ENCODE results near the gene PSMB9. TPM values are rescaled to one million over a fixed set of nuclear protein-coding genes. Genes with fewer than 3 reads are reported as not detected.

Gene PSMB9
- total RNA-seq, 1 donor, result 20.3 TPM

GRCh38 chr6:32814145-32814544 is 39.8 kb upstream of the PSMB9 start:
- H3K4me2 ChIP-seq (ENCODE audit: insufficient read depth, low read length), result no peak overlapping the region
- no peak overlapping the region for H3K27ac ChIP-seq (ENCODE audit: low read depth, low read length)
- TF ChIP-seq, protein P1, sequence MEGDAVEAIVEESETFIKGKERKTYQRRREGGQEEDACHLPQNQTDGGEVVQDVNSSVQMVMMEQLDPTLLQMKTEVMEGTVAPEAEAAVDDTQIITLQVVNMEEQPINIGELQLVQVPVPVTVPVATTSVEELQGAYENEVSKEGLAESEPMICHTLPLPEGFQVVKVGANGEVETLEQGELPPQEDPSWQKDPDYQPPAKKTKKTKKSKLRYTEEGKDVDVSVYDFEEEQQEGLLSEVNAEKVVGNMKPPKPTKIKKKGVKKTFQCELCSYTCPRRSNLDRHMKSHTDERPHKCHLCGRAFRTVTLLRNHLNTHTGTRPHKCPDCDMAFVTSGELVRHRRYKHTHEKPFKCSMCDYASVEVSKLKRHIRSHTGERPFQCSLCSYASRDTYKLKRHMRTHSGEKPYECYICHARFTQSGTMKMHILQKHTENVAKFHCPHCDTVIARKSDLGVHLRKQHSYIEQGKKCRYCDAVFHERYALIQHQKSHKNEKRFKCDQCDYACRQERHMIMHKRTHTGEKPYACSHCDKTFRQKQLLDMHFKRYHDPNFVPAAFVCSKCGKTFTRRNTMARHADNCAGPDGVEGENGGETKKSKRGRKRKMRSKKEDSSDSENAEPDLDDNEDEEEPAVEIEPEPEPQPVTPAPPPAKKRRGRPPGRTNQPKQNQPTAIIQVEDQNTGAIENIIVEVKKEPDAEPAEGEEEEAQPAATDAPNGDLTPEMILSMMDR (IDR thresholded peaks at IDR 0.05; ENCODE audit: extremely low read depth, low read depth, low read length), result no peak
- no peak overlapping the region for H3K4me3 ChIP-seq (ENCODE audit: insufficient read depth, low read length)
- H3K79me2 ChIP-seq (ENCODE audit: insufficient read depth, low read length), result no peaks in the 10 kb centered on the region
- H3K9me3 ChIP-seq (ENCODE audit: low read depth, low read length), result no peaks in the 10 kb centered on the region
- no peak for DNase-seq (ENCODE audit: insufficient read length, low spot score, missing footprints)
- no peaks in the 10 kb centered on the region for H3K36me3 ChIP-seq (ENCODE audit: insufficient read depth, low read length)
- H3K27me3 ChIP-seq (ENCODE audit: insufficient read depth, low read length), result no peaks in the 10 kb centered on the region
- H2AFZ ChIP-seq (ENCODE audit: low read length), result no peak overlapping the region
- H3K4me1 ChIP-seq (ENCODE audit: insufficient read depth, low read length), result peaks cover 10% of the 10 kb centered on the region
- no peaks in the 10 kb centered on the region for H4K20me1 ChIP-seq (ENCODE audit: insufficient read depth, low read length)

GRCh38 chr6:32815115-32815514 is 38.9 kb upstream of the PSMB9 start:
- Histone ChIP-seq H3K4me1 (ENCODE audit: insufficient read depth, low read length) (peaks cover 19% of the 10 kb centered on the region), H3K4me2 (ENCODE audit: insufficient read depth, low read length) (peak overlapping the region; percentile 40), H2AFZ (ENCODE audit: low read length) (peak overlapping the region; percentile 2), H3K36me3 (ENCODE audit: insufficient read depth, low read length) (no peaks in the 10 kb centered on the region), H4K20me1 (ENCODE audit: insufficient read depth, low read length) (no peaks in the 10 kb centered on the region), H3K4me3 (ENCODE audit: insufficient read depth, low read length) (no peak overlapping the region), H3K9me3 (ENCODE audit: low read depth, low read length) (no peaks in the 10 kb centered on the region), H3K27ac (ENCODE audit: low read depth, low read length) (peak overlapping the region; percentile 29), H3K27me3 (ENCODE audit: insufficient read depth, low read length) (no peaks in the 10 kb centered on the region), H3K79me2 (ENCODE audit: insufficient read depth, low read length) (no peaks in the 10 kb centered on the region)
- peak; percentile 27 for DNase-seq (ENCODE audit: insufficient read length, low spot score, missing footprints)
- TF ChIP-seq, protein P1 (IDR thresholded peaks at IDR 0.05; ENCODE audit: extremely low read depth, low read depth, low read length), result no peak

DNA sequence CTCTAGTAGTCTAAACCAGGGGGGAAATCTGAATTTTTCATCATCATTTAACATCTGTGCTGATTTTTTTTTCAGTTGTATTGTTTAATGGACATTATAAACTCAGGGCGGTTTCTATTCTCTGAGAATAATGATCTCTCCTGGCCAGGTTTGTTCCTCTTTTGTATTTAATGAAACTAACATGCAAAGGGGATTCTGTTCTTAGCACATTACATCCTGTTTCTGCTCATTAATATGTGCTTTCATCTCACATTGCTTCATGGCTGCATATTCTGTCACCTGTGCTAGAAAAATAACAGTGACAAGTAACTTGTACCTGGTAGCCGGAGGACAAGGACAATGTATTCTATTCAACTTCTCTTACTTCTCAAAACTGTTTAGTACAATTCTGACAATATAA is 38.0 kb upstream of the PSMB9 start:
- Histone ChIP-seq H2AFZ (ENCODE audit: low read length) (no peak overlapping the region), H3K27me3 (ENCODE audit: insufficient read depth, low read length) (no peaks in the 10 kb centered on the region), H3K4me3 (ENCODE audit: insufficient read depth, low read length) (no peak overlapping the region), H3K4me2 (ENCODE audit: insufficient read depth, low read length) (peak overlapping the region; percentile 40), H3K9me3 (ENCODE audit: low read depth, low read length) (no peaks in the 10 kb centered on the region), H3K27ac (ENCODE audit: low read depth, low read length) (no peak overlapping the region), H3K36me3 (ENCODE audit: insufficient read depth, low read length) (no peaks in the 10 kb centered on the region), H4K20me1 (ENCODE audit: insufficient read depth, low read length) (no peaks in the 10 kb centered on the region), H3K4me1 (ENCODE audit: insufficient read depth, low read length) (peaks cover 20% of the 10 kb centered on the region), H3K79me2 (ENCODE audit: insufficient read depth, low read length) (no peaks in the 10 kb centered on the region)
- DNase-seq (ENCODE audit: insufficient read length, low spot score, missing footprints), result no peak
- TF ChIP-seq, protein P1 (IDR thresholded peaks at IDR 0.05; ENCODE audit: extremely low read depth, low read depth, low read length), result no peak

GRCh38 chr6:32816746-32817204 is 37.2 kb upstream of the PSMB9 start, which contains the start of gene HLA-DOB:
Gene HLA-DOB, minus strand, starts transcription at chr6:32817002. Its CDS starts 51 bp downstream, at chr6:32816951.
- Histone ChIP-seq H3K4me1 (ENCODE audit: insufficient read depth, low read length) (peaks cover 20% of the 10 kb centered on the region), H3K27me3 (ENCODE audit: insufficient read depth, low read length) (no peaks in the 10 kb centered on the region), H2AFZ (ENCODE audit: low read length) (no peak within 1 kb of the TSS), H3K9me3 (ENCODE audit: low read depth, low read length) (no peaks in the 10 kb centered on the region), H3K4me2 (ENCODE audit: insufficient read depth, low read length) (no peak within 1 kb of the TSS), H3K27ac (ENCODE audit: low read depth, low read length) (no peak within 1 kb of the TSS), H4K20me1 (ENCODE audit: insufficient read depth, low read length) (no peaks in the 10 kb centered on the region), H3K36me3 (ENCODE audit: insufficient read depth, low read length) (no peaks in the 10 kb centered on the region), H3K4me3 (ENCODE audit: insufficient read depth, low read length) (no peak within 1 kb of the TSS), H3K79me2 (ENCODE audit: insufficient read depth, low read length) (no peaks in the 10 kb centered on the region)
- DNase-seq (ENCODE audit: insufficient read length, low spot score, missing footprints), result peak; percentile 4
- TF ChIP-seq, protein P1 (IDR thresholded peaks at IDR 0.05; ENCODE audit: extremely low read depth, low read depth, low read length), result no peak
